Stomach (tissue), 9 donors: ENCODE results near the gene HOXA6. TPM values are rescaled to one million over a fixed set of nuclear protein-coding genes. Genes with fewer than 3 reads are reported as not detected.

Experiments used
- DNase-seq, 2 donors: peaks; one replicate each; pipeline versions ENCODE4 v3.0.0 to v3.0.0-alpha.2; 2013 to 2019
- H3K27ac ChIP-seq, 5 donors: fragments of 200-600 bp in 4 of 5; sonication (generic) in 4 of 5; one replicate each; pipeline ENCODE4 v1.5.1; 2013 to 2019; ENCODE audit warnings: mild to moderate bottlenecking in 1 of 5, moderate library complexity in 1 of 5
- H3K27me3 ChIP-seq, 3 donors: fragments of 200-600 bp; sonication (generic); one replicate each; pipeline ENCODE4 v1.5.1; 2017 to 2019; ENCODE audit warnings: mixed run types in 1 of 3
- H3K36me3 ChIP-seq, 4 donors: fragments of 200-600 bp; sonication (generic); 1 replicate in 3 of 4; 2 replicates in 1 of 4; pipeline ENCODE4 v1.5.1; 2016 to 2019
- H3K4me1 ChIP-seq, 4 donors: fragments of 200-600 bp; sonication (generic); one replicate each; pipeline ENCODE4 v1.5.1; 2016 to 2019
- H3K4me3 ChIP-seq, 4 donors: fragments of 200-600 bp; sonication (generic) in 3 of 4; one replicate each; pipeline ENCODE4 v1.5.1; 2016 to 2019; ENCODE audit warnings: mild to moderate bottlenecking in 1 of 4
- H3K9me3 ChIP-seq, 4 donors: fragments of 200-600 bp; sonication (generic); one replicate each; pipeline ENCODE4 v1.5.1; 2016 to 2019
- EP300 ChIP-seq: sonication (generic); formaldehyde crosslinking; IDR thresholded peaks from one replicate; pipeline ENCODE4 v1.6.1; 2017; ENCODE audit warnings: antibody characterized with exemption
- POLR2A ChIP-seq, 4 donors: fragments of 450-650 bp; IDR thresholded peaks; one replicate each; pipeline ENCODE4 v1.6.1; 2016; ENCODE audit warnings: antibody characterized with exemption in 4 of 4, control low read depth in 2 of 4, mild to moderate bottlenecking in 1 of 4, moderate library complexity in 1 of 4
- POLR2AphosphoS5 ChIP-seq, 3 donors: sonication (generic); formaldehyde crosslinking; IDR thresholded peaks; one replicate each; pipeline ENCODE4 v1.6.1; 2016; ENCODE audit warnings: antibody characterized with exemption in 3 of 3
- WGBS, 5 donors: extraction: QIAGEN DNeasy Blood & Tissue Kit in 3 of 5; methylation state at CpG; one replicate each; pipeline versions ENCODE4 v1.1.5 to v1.1.7; 2013 to 2018; 5-methylcytosine and 5-hydroxymethylcytosine counted together
- intact Hi-C: fragments of 100-400 bp; cut with DNase I; formaldehyde crosslinking; loops from one replicate; pipeline ENCODE4 v1.15.1; 2023; ENCODE audit warnings: low total_unique reads
- polyA plus RNA-seq, 3 donors: library from polyadenylated mRNA; stranded (reverse); fragments of 200-250 nt; gene quantifications; one replicate each; pipeline ENCODE4 v1.2.3, GENCODE V29; 2013
- total RNA-seq, 5 donors: library from RNA; depleted of rRNA; stranded (reverse); fragments of >200 nt; gene quantifications; one replicate each; pipeline versions ENCODE4 v1.1.0 to v1.2.3, GENCODE V29; 2014 to 2016
- TF ChIP-seq, protein P1 (sequence below), 7 experiments: fragments of 450-650 bp in 4 of 7; fragments of 200-600 bp in 3 of 7; sonication (generic) in 3 of 7; IDR thresholded peaks; one replicate each; pipeline ENCODE4 v1.5.1; 2016 to 2019; ENCODE audit warnings: antibody characterized with exemption in 7 of 7, control low read depth in 2 of 7, mild to moderate bottlenecking in 1 of 7
- donor health status: healthy with polysubstance abuse.
- donor health status: Bipolar disorder and iron deficiency.
- donor health status: healthy.

Gene HOXA6
- total and polyA plus RNA-seq, 8 donors = 0.81 to 12.7 (median 3.7) TPM; not detected in 5

DNA sequence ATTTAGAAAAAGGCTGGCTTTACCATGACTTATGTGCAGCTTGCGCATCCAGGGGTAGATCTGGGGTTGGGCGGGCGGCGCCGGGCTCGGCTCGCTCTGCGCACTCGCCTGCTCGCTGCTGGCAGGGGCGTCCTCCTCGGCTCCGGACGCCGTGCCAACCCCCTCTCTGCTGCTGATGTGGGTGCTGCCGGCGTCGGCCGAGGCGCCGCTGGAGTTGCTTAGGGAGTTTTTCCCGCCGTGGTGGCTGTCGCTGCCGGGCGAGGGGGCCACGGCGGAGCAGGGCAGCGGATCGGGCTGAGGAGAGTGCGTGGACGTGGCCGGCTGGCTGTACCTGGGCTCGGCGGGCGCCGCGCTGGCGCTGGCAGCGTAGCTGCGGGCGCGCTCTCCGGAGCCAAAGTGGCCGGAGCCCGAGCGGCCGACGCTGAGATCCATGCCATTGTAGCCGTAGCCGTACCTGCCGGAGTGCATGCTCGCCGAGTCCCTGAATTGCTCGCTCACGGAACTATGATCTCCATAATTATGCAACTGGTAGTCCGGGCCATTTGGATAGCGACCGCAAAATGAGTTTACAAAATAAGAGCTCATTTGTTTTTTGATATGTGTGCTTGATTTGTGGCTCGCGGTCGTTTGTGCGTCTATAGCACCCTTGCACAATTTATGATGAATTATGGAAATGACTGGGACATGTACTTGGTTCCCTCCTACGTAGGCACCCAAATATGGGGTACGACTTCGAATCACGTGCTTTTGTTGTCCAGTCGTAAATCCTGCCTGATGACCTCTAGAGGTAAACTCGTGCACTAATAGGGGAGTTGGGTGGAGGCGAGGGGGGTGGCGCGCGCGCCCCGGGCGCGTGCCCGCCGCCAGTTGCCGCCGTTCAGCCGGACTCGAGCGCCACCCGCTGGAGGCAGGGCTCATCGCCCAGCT is 4.3 kb downstream of the HOXA6 start, which contains the start of gene HOXA5:
Gene HOXA5, minus strand, starts transcription at position 659 of the 927 bp plus-strand sequence. Its CDS starts 74 bp downstream, at position 585.
- peaks cover 0 to 94% (median 73%) of the 10 kb centered on the region in 3 donors for H3K27me3 ChIP-seq
- H3K36me3 ChIP-seq = peaks cover 0 to 5% (median 0%) of the 10 kb centered on the region in 4 donors
- peaks cover 7 to 36% (median 19%) of the 10 kb centered on the region in 4 donors for H3K4me1 ChIP-seq
- intact Hi-C loops = no loop called here
- H3K27ac ChIP-seq = peak within 1 kb of the TSS; percentile 87 to 99 (median 94)
- 12 to 36% (median 15%) methylated on average over 37 to 86 of the region's 86 CpGs for WGBS, 5 donors
- peak; percentile 45 to 96 for DNase-seq
- H3K9me3 ChIP-seq = peaks cover 0 to 26% (median 0%) of the 10 kb centered on the region in 4 donors
- peak; percentile 84 to 98 (median 87) for TF ChIP-seq POLR2AphosphoS5 (IDR thresholded peaks at IDR 0.05)
- TF ChIP-seq, protein P1, sequence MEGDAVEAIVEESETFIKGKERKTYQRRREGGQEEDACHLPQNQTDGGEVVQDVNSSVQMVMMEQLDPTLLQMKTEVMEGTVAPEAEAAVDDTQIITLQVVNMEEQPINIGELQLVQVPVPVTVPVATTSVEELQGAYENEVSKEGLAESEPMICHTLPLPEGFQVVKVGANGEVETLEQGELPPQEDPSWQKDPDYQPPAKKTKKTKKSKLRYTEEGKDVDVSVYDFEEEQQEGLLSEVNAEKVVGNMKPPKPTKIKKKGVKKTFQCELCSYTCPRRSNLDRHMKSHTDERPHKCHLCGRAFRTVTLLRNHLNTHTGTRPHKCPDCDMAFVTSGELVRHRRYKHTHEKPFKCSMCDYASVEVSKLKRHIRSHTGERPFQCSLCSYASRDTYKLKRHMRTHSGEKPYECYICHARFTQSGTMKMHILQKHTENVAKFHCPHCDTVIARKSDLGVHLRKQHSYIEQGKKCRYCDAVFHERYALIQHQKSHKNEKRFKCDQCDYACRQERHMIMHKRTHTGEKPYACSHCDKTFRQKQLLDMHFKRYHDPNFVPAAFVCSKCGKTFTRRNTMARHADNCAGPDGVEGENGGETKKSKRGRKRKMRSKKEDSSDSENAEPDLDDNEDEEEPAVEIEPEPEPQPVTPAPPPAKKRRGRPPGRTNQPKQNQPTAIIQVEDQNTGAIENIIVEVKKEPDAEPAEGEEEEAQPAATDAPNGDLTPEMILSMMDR (IDR thresholded peaks at IDR 0.05) = peak in 5 of 7 experiments; percentile 30 to 76 (median 71)
- peak in 1 of 4 donors; percentile 72 for TF ChIP-seq POLR2A (IDR thresholded peaks at IDR 0.05)
- peak; percentile 84 for TF ChIP-seq EP300
- H3K4me3 ChIP-seq = peak within 1 kb of the TSS; percentile 54 to 67 (median 64)

GRCh38 chr7:27142580-27143022 is 5.0 kb downstream of the HOXA6 start:
- H3K4me1 ChIP-seq = peaks cover 4 to 36% (median 13%) of the 10 kb centered on the region in 4 donors
- H3K36me3 ChIP-seq = peaks cover 0 to 5% (median 0%) of the 10 kb centered on the region in 4 donors
- no peak for TF ChIP-seq POLR2A (IDR thresholded peaks at IDR 0.05)
- TF ChIP-seq EP300 = no peak
- no peak for TF ChIP-seq POLR2AphosphoS5 (IDR thresholded peaks at IDR 0.05)
- TF ChIP-seq, protein P1 (IDR thresholded peaks at IDR 0.05) = no peak
- 7 to 24% (median 17%) methylated on average over 27 to 29 of the region's 29 CpGs for WGBS, 5 donors
- peak overlapping the region; percentile 54 to 67 (median 64) for H3K4me3 ChIP-seq
- DNase-seq = no peak
- H3K27ac ChIP-seq = peak overlapping the region; percentile 87 to 99 (median 94)
- intact Hi-C loops = no loop called here
- H3K27me3 ChIP-seq = peaks cover 0 to 94% (median 67%) of the 10 kb centered on the region in 3 donors
- H3K9me3 ChIP-seq = peaks cover 0 to 21% (median 0%) of the 10 kb centered on the region in 4 donors

DNA sequence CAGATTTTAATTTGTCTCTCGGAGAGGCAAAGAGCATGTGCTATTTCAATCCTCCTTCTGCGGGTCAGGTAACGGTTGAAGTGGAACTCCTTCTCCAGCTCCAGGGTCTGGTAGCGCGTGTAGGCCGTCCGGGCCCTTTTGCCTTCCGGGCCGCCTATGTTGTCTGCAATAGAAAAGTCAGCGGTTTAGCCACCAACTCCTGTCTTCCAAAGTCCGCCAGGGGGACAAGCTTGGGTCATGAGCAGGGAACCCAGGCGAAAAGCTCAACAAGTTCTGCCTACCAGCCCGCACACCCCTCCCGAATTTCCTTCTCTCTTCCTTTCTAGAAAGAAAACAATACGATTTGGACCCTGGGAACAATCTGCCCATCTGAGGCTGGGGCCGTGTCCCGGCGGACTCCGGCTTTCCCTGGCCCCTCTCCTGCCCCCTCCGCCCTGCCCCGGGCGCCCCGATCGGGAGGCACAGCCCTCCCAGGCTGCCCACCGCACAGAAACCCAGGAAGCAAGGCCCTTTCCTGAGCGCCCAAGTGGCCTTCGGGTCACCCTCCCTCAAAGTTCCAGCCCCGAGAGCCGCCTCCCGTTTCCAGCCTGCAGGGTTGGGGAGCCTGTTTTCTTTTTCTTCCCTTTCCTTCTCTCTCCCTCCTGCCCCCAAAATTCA is 5.5 kb downstream of the HOXA6 start:
- WGBS, 5 donors = 31 to 42% (median 36%) methylated on average over 25 to 30 of the region's 30 CpGs

More for the DNA sequence above, 5.5 kb downstream of the HOXA6 start:
- peaks cover 0 to 16% (median 0%) of the 10 kb centered on the region in 4 donors for H3K9me3 ChIP-seq
- intact Hi-C loops = no loop called here
- H3K4me1 ChIP-seq = peaks cover 0 to 37% (median 8%) of the 10 kb centered on the region in 4 donors
- peak overlapping the region; percentile 87 to 99 (median 94) for H3K27ac ChIP-seq
- H3K27me3 ChIP-seq = peaks cover 0 to 92% (median 64%) of the 10 kb centered on the region in 3 donors
- TF ChIP-seq, protein P1 (IDR thresholded peaks at IDR 0.05) = no peak
- no peak for TF ChIP-seq POLR2A (IDR thresholded peaks at IDR 0.05)
- no peak for TF ChIP-seq POLR2AphosphoS5 (IDR thresholded peaks at IDR 0.05)
- TF ChIP-seq EP300 = no peak
- H3K36me3 ChIP-seq = peaks cover 0 to 5% (median 0%) of the 10 kb centered on the region in 4 donors
- H3K4me3 ChIP-seq = peak overlapping the region; percentile 54 to 67 (median 64)
- no peak for DNase-seq
